ENCODE results near the gene BABAM1.

BABAM1 gene

DNA sequence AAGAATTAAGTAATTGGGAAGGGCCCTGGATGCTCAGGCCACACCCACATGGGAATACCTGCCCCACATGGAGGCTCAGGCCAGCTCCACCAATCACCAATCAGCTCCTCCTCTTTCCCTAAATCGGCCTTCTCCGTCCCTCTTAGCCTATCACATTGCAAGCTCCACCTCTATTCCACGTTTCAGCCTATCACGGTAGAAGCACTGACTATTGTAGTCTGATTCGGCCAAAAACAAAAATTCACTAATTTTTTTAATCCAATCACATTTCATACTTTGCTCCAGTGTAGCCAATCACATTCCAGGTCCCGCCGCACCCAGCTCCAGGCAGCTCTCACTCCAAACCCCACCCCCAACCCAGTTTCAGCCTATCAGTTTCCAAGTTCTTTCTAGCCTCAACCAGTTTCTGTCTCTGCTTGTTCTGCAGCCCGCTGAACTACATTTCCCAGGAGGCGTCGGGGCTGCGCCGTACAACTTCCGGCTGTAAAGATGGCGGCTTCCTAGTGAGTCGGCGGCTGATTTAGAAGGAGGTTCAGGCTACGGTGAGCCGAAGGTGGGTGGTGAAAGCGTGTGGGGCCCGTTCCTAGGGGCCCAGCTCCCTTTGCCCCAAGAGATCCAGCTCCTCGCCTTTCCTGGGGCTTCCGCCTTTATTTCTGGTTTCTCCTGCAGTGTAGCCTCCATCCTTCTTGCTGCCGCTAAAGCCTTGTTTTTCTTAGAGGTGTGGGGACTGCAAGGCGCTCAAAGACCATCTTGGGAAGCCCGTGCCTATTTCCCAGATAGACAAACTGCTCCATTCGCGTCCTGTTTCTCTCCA lies at the start of gene BABAM1:
BABAM1 (plus strand) TSS at position 469 of the 814 bp plus-strand sequence. CDS start 1,364 bp downstream, outside the sequence.
- DNase-seq = peak; percentile 98

DNA sequence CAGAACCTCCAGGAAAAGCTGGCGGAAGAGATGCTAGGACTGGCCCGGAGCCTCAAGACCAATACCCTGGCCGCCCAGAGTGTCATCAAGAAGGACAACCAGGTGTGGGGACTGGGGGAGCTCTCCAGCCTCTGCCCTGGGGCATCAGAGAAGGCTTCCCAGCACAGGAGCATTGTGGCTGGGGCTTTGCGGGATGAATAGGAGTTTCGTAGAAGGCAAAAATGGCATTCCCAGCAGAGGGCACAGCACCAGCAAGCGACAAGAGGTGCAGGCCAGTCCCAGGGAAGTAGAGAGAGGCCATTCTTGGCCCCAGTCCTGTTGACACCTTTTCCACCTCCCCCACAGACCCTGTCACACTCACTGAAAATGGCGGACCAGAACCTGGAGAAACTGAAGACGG lies 48.0 kb upstream of the BABAM1 start:
- no peak for DNase-seq

DNA sequence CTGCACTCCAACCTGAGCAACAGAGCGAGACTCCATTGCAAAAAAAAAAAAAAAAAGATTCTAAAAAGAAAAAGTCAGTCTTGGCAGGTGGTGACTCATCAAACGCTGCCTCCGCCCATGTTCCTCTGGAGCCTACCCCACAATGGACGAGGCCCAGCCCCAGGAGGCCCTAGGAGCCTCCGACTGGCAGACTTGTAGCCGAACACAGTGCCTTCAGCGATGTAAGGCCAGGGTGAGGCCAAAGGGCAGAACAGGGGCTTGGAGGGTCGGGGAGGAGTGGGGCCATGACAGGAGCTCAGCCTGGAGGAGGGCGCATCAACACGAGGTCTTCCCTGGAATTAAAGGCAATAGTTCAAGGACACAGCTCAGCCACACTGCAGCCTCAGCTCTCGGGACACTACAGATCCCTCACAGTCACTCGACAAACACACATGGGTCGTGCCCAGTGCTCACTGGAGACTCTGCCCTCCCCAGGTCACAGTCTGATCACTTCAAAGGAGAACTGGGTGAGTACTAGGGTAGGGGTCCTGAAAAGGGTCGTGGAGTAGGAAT lies 47.0 kb upstream of the BABAM1 start:
- DNase-seq = peak in 1 of 2 donors; percentile 36

DNA sequence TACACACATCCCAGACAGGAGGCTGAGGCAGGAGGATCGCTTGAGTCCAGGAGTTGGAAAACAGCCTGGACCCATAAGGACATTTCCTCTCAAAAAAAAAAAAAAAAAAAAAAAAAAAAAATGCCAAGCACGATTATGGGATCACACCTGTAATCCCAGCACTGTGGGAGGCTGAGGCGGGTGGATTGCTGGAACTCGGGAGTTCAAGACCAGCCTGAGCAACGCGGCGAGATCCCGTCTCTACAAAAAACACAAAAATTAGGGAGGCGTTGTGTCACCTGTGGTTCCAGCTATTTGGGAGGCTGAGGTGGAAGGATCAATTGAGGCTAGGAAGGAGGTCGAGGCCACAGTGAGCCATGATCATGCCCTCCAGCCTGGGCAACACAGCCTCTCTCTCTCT lies 42.2 kb upstream of the BABAM1 start:
- no peak for DNase-seq

DNA sequence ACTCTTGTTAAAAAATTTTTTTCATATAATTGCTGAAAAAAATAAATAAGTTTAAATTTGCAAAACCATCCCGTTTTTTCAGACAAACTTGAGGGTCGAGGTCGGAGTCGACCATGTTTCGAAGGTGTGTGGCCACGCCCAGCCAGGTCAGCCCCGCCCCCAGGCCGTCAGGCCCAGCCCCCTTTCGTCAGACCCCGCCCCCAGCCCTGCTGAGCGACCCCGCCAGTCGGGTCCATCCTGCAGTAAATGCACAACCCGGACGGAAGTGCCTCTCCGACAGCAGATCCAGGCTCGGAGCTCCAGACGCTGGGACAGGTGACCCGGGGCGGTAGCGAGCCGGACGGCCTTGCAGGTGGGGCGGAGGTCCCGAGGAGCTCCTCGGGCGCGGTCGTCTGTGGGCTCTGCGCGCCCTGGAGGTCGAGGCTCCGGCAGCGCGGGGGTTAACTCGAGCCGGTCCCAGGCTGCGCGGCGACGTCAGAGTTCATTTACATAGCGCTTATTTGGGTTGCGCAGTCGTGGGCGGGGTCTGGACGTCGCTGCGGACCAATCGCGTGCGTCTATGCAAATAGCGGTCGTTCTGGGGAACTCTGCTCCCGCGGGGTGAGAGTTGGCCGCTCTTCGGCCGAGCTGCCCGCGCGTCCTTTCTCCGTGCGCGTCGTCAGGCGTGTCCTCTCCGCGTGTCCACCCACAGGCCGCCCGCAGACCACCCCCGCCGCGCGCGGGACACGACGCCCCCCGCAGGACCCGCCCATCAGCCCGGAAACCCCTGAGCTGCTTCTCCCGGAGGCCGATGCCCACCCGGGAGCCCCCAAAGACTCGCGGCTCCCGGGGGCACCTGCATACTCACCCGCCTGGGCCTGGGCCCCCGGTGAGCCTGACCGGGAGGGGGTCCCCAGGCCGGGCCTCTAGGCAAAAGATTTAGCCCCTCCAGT lies 41.0 kb upstream of the BABAM1 start, which contains the start of gene OCEL1:
OCEL1 (plus strand) TSS at position 225 of the 932 bp plus-strand sequence; CDS start at position 247, 22 bp downstream.
- DNase-seq = peak; percentile 95 to 97

DNA sequence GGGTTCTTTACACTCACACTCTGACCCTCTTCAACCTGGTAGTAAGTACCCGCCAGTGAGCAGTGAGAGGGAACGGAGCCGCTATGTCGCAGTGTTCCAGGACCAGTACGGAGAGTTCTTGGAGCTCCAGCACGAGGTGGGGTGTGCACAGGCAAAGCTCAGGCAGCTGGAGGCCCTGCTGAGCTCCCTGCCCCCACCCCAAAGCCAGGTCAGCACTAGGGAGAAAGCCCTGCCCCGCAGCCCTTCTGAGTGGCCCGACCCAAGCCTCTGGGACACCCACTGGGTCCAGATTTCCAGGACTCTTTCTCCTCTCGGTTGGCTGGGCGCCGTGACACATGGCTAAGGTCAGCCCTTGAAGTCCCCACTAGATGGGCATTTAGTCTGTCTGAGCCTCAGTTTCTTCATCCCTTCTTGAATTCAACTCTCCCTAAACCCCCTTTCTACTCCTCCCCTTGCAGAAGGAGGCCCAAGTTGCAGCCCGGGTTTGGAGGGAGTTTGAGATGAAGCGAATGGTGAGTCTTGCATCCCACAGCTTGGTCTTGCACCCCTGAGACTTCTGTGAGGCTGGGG lies 39.4 kb upstream of the BABAM1 start:
- no peak for DNase-seq

DNA sequence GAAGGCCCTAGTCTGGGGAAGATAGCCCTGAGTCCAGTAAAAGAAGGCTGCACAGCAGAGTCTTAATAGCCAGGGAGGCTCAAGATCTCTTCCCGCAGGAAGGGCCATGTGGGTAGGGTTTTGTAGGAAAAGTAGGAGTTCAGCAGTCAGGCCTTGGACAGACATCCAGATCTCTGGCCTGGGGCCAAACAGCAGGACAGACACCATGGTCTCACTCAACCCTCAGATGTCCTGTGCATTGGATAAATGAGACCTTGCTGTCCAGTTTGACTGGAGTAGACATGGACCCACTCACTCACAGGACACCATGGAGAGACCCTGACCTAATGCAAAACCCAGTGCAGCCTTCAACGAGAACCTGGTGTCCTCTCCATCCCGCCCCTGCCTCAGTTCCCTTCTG lies 37.4 kb upstream of the BABAM1 start:
- DNase-seq = no peak

DNA sequence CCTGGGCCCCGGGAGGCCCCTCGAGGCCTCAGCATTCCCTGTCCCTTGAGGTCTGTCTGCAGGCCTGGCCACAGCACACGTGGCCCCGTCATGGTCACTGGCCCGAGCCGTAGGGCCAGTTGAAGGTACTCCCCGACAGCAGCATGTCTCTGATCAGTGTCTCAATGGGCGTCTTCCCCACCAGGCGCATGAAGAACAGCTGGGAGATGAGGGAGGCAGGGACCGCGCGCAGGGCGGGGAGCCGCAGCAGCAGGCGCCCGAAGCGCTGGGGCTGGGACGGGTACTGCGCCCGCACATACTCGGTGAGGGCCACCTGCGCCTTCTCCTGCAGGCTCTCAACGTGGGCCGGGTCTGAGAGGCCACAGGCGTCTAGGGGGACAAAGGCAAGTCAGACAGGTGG lies 35.0 kb upstream of the BABAM1 start:
- DNase-seq = no peak

DNA sequence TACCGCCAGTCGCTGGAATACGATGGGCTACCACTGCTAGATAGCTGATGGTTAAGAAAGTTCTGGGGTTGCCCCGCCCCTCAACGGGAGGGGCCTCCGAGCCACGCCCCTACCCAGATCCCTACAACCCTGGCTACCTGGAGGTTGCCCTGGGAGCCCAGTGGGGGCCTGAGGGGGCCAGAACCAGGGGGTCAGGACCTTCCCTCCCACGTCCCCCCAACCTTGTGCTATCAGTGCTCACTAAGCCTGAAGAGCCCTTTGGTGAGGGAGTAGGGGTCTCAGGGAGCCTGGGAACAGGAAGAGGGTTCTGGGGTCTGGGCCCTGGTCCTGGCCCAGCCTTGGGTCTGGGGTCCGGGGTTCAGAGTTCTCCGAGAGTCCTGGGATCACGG lies 32.3 kb upstream of the BABAM1 start:
- peak; percentile 44 to 63 for DNase-seq

DNA sequence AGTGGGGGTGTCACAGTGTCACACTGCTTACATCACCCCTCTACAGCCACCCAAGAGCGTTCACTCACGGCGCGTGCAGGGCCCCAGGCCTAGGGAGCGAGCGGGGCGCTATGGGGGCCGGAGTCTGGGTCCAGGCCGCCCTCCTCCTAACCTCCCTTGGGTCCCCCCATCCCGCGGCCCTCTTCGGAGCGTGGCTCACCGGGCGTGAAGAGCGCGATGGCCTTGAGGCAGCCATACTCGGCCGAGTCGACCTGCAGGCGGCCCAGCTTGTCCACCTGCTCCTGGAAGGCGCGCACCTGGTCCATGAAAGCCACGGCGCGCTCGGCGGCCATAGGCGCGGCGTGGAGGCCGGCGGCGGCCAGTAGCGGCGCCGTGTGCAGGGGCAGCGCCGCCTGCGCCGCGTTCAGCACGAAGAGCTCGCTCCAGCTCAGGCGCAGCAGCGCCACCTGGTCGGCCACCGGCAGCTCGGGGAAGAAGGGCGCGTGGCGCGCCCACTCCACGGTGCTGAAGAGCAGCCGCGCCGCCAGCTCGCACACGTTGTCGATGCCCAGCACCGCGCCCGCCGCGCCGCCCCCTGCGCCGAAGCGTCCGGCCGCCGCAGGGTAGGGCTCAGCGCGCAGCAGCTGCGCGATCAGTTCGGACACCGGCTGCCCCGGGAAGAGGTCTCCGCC lies 31.8 kb upstream of the BABAM1 start:
- DNase-seq = peak; percentile 78

DNA sequence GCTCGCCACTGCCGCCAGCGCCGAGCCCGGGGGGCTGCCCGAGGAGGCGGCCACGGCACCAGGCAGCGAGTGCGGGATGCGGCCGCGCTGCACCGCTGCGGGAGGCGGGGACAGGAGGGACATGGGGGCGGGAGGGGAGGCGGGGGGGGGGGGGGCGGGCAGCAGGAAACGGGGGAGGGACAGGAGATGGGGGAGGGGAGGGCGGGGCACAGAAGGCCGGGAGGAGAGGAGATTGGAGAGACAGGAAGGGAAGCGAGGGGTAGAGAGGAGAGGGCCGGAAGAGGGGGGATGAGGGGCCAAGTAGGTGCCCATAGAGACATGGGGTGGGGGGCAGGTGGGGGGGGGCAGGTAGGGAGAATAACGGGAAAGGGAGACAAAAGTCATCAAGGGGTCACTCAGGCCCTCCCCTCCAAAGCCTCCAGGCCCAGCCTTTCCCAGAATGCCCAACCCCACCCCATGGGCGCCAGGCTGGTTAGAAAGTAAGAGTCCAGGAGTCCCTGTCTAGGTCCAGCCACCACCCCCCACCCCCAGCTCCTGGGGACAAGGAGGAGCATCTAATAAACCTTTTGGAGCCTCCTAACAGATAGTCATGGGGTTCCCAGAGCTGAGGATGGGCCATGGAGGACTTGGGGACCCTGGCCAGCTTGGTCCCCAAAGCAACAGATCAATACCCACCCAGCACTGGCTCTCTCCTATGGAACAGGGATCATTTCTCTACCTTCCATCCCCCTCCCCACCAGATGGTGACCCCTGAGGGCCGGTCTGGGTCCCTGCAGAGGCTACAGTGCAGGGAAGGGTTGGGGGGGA lies 31.1 kb upstream of the BABAM1 start:
- no peak for DNase-seq

DNA sequence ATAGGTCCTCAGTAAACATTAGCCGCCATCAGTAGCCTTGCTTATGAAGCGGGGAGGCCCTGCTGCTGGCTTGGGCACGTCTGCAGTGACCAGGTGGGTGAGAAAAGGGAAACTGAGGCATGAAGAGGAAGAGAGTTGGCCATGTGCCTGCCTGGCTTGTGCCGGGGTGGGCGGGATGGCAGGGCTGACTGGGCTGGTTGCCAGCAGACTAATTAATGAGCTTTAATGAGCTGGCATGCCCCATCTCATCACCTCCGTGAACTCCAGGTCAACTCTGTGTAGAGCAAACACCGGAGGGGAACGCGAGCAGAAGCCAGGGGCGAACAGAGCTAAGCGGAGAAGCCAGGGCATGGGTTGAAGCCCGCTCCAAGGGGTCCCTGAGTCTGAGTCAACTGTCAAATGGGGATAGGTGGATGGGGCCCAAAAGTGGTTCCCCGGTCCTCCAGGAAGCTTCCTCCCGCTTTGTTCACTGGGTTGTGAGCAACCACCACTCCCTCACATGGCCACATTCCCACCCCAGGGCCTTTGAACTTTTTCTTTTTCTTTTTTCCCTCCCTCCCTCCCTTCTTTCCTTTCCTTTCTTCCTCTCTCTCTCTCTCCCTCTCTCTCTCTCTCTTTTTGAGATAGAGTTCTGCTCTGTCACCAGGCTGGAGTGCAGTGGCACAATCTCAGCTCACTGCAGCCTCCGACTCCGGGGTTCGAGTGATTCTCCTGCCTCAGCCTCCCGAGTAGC lies 30.3 kb upstream of the BABAM1 start:
- no peak for DNase-seq

DNA sequence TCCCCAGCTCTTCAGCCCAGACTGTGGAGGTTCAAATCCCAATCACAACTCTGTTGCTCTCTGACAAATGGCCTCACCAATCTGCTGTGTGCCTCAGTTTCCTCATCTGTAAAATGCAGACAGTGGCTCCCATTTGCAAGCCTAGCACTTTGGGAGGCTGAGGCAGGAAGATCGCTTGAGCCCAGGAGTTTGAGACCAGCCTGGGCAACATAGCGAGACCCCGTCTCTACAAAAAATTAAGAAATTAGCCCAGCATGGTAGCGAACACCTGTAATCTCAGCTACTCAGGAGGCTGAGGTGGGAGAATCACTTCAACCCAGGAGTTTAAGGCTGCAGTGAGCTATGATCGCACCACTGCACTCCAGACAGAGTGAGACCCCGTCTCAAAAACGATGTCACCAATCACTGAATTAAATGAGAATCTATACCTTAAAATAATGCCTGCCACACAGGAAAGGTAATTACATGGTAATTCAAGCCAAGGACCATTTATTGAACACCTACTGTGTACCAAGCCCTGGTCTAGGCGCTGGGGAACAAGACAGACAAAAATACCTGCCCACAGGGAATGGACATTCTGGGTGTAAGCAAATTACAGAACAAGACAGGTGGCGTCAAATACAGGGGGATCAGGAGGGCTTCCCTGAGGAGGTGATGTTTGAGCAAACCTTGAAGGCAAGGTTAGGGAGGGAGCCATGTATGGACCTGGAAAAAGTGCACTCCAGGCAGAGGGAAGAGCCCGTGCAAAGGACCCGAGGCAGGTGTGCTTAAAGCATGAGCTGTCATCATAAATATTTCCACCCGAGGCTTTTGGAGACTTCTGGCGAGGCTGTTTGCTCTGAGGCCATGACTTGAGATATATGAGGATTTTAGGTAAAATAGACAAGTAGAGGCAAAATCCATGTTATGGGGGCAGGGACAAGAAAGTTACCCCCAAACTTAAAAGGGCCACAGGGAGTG lies 29.2 kb upstream of the BABAM1 start:
- DNase-seq = no peak

DNA sequence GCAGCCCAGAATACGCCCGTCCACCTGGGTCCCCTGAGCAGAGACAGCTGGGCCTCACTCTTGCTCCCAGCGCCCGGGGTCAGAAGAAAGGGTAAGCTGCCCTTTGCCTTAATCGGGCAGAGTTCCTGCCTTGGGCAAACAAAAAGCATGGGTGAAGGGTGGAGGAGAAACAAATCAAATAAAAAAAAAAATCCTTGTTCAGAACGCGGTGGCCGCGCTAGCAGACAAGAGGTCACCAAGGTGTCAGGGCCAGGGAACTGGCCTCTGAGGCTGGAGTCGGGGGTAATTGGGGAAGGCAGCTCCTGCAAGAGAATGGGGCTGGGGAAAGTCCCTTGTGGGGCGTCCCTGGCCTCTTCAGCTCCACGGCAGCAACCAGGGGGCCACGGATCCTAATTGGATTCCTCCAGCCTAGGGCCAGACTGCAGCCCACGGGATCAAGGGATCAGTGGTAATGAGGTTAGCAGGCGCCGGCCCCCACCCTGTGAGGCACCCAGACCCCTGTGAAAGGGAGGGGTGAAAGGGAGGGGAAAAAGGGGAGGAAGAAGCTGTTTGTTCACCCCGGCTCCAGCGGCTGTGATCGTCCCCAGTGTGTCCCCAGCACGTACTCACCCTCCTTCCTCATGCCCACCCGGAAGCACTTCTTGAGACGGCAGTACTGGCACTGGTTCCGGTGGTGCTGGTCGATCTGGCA lies 27.0 kb upstream of the BABAM1 start:
- no peak for DNase-seq

DNA sequence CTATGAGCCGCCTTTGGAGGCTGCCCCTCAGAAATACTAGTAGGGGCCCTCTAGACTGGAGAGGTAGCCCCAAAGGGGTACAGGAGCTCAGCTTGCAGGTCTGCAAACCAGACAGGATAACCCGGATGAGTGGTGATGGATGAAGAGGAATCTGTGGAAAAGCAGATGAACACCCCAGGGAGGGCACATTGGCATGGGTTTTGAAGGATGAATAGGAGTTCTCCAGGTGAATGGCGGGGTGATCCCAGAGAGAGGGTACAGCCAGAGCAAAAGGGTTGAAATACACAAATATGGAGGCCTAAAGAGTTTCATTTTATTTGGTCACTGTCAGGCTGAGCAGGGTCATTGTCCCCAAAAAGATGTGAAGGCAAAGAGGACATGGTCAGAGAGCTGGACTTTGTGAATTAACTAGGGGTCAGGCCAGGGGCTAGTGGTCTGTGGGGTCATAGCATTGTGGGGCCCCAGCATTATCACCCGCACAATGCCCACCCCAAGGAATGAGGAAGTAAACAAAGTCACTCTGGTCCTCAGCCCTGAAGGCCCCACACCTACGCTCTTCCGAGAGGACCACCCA lies 26.3 kb upstream of the BABAM1 start:
- DNase-seq = no peak

DNA sequence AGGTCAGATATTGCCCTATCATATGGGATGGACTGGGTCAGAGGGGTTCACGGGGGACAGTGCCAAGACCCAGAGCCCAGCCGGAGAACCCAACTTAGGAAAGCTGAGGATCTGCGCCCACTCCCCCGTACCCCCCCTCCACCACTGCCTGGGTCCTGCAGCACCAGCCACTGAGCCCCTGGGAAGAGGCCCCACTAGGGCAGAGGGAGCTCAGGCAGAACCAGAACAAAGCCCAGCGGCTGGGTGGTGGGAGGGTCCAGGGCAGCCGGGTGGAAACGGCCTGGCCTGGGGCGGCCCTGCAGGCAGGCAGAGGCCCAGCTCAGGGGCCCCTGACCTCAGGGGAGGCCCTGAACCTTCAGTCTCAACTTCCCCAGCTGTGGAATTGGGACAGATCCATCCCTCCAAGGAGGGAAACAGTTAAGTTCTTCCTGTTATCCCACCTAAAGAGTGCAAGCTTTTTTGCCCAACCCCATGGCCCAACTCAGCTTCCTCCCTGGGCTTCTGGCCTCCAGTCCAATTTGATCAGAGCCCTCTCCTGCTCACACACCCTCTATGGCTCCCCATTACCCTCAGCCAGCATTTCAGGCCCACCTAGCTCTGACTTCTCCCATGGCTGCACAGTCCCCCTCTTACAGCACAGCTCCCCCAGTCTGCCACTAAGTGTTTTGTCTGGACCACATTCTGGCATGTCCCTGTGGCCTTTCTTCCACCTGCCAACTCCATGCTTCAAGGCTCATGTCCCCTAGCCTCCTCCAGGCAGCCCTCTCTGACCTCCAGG lies 24.6 kb upstream of the BABAM1 start:
- DNase-seq = no peak

DNA sequence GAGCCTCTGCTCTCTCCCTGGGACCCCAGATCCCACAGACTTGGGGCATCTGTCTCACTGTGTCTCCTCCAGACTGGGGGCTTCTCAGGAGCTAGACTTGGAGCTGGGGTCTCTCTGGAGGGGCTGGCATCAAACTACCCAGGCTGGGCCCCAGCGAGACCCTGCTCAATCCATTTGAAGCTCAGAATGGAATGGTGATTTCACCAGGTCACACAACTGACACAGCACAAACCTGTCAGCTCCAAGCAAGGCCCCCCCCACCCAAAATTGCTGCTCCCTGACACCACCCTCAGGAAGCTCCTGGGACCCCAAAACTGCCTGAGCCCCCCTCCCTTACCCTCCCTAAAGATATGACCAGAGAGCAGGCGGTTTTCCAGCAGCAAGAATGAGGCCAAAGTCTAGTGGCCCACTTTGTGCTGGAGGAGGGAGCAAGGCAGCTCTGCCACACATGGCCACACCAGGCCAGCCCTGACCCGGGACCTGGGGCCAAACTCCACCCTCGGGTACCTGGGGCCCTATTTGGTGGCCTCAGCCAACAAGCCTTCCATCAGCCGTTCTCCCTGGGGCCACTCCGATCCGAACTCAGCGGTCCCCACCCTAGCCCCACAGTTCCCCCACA lies 23.9 kb upstream of the BABAM1 start:
- DNase-seq = no peak

Data from CD4-positive, alpha-beta T cell treated with Interleukin-1 beta for 1 hour (primary cell).